Measurements from ENCODE around the gene BAK1.
"Not testable (repeated sequence)": the region's sequence is repeated elsewhere in the genome, so short reads cannot be mapped to it uniquely, and the experiment has no call there.

Gene BAK1

GRCh38 chr6:33549196-33549595, 30.9 kb downstream of the BAK1 start:
- no peak for DNase-seq

- no peak for DNase-seq
Measured at GRCh38 chr6:33547499-33547898, 32.6 kb downstream of the BAK1 start.

- DNase-seq, result no peak
Measured at GRCh38 chr6:33546766-33547165, 33.3 kb downstream of the BAK1 start.

- DNase-seq, result not testable (repeated sequence)
Measured at GRCh38 chr6:33545292-33545691, 34.8 kb downstream of the BAK1 start.

GRCh38 chr6:33543116-33543515, 37.0 kb downstream of the BAK1 start:
- no peak for DNase-seq

GRCh38 chr6:33540768-33541167, 39.3 kb downstream of the BAK1 start:
- no peak for DNase-seq

- DNase-seq, result no peak
Measured at GRCh38 chr6:33534702-33535101, 45.4 kb downstream of the BAK1 start.

GRCh38 chr6:33533163-33533869, 46.8 kb downstream of the BAK1 start:
- not testable (repeated sequence) for DNase-seq

- not testable (repeated sequence) for DNase-seq
Measured at GRCh38 chr6:33532431-33532830, 47.6 kb downstream of the BAK1 start.

GRCh38 chr6:33530617-33531016, 49.5 kb downstream of the BAK1 start:
- not testable (repeated sequence) for DNase-seq

Data from SW 1271 (cell line).